CD4-positive, alpha-beta T cell treated with Interleukin-2 at 100 ng/mL for 4 hours (primary cell): ENCODE measurements around the gene UBA6.
A peak's percentile ranks its signal among the peaks of the same experiment; 100 is the strongest.
"Not testable (repeated sequence)": the region's sequence is repeated elsewhere in the genome, so short reads cannot be mapped to it uniquely, and the experiment has no call there.

Source experiments
- DNase-seq: peaks from one replicate; pipeline ENCODE4 v3.0.0-alpha.2; 2020; ENCODE audit warnings: low spot score

The UBA6 gene

GRCh38 chr4:67713529-67714247 is 12.7 kb upstream of the UBA6 start:
- no peak for DNase-seq

- DNase-seq: no peak
Measured at GRCh38 chr4:67712650-67713528, 11.9 kb upstream of the UBA6 start.

GRCh38 chr4:67712000-67712625 is 11.2 kb upstream of the UBA6 start:
- no peak for DNase-seq

- DNase-seq: not testable (repeated sequence)
Measured at GRCh38 chr4:67706682-67707081, 5.7 kb upstream of the UBA6 start.

- no peak for DNase-seq
Measured at GRCh38 chr4:67704843-67705242, 3.9 kb upstream of the UBA6 start.

GRCh38 chr4:67702166-67702565 is 1.2 kb upstream of the UBA6 start:
- no peak for DNase-seq

GRCh38 chr4:67701517-67701850 is 529 bp upstream of the UBA6 start:
- DNase-seq: no peak

GRCh38 chr4:67700116-67700737 is 728 bp downstream of the UBA6 start:
- peak; percentile 26 for DNase-seq

- DNase-seq: no peak
Measured at GRCh38 chr4:67699603-67700002, 1.4 kb downstream of the UBA6 start.

- DNase-seq: no peak
Measured at GRCh38 chr4:67697860-67698687, 2.9 kb downstream of the UBA6 start.

GRCh38 chr4:67696061-67696460 is 4.9 kb downstream of the UBA6 start:
- no peak for DNase-seq

- no peak for DNase-seq
Measured at GRCh38 chr4:67694662-67695061, 6.3 kb downstream of the UBA6 start.

- no peak for DNase-seq
Measured at GRCh38 chr4:67691328-67691727, 9.6 kb downstream of the UBA6 start.

GRCh38 chr4:67687636-67688035 is 13.3 kb downstream of the UBA6 start:
- no peak for DNase-seq

GRCh38 chr4:67685532-67685859 is 15.5 kb downstream of the UBA6 start:
- DNase-seq: no peak

- peak; percentile 21 for DNase-seq
Measured at GRCh38 chr4:67684839-67685531, 16.0 kb downstream of the UBA6 start.

GRCh38 chr4:67682266-67682665 is 18.7 kb downstream of the UBA6 start:
- no peak for DNase-seq

GRCh38 chr4:67680581-67681222 is 20.3 kb downstream of the UBA6 start:
- DNase-seq: no peak

GRCh38 chr4:67678612-67679011 is 22.3 kb downstream of the UBA6 start:
- no peak for DNase-seq

- DNase-seq: no peak
Measured at GRCh38 chr4:67674098-67674497, 26.9 kb downstream of the UBA6 start.

GRCh38 chr4:67668315-67668714 is 32.6 kb downstream of the UBA6 start:
- no peak for DNase-seq
